Mucosa of descending colon (tissue), 3 donors: ENCODE measurements around the gene PABPN1L. TPM values are rescaled to one million over a fixed set of nuclear protein-coding genes. Genes with fewer than 3 reads are reported as not detected.
"Not testable (repeated sequence)": the region's sequence is repeated elsewhere in the genome, so short reads cannot be mapped to it uniquely, and the experiment has no call there.

Experiments used
- ATAC-seq: fragments of 200-7000 bp; cut with Tn5 transposase; one replicate; pipeline ENCODE4 v1.9.1; 2020; ENCODE audit warnings: mild to moderate bottlenecking, moderate library complexity
- DNase-seq, 3 donors: peaks; one replicate each; pipeline ENCODE4 v3.0.0-alpha.2; 2020
- H3K36me3 ChIP-seq: fragments of 200-600 bp; one replicate; pipeline ENCODE4 v1.8.0; 2021; ENCODE audit warnings: low read depth, mild to moderate bottlenecking
- H3K4me1 ChIP-seq: fragments of 200-600 bp; one replicate; pipeline ENCODE4 v1.8.0; 2021; ENCODE audit warnings: low read depth, mild to moderate bottlenecking
- H3K4me3 ChIP-seq: fragments of 200-600 bp; one replicate; pipeline ENCODE4 v1.8.0; 2021; ENCODE audit warnings: mild to moderate bottlenecking
- H3K9me3 ChIP-seq: fragments of 200-600 bp; one replicate; pipeline ENCODE4 v1.8.0; 2021; ENCODE audit warnings: mild to moderate bottlenecking
- intact Hi-C, 2 donors: fragments of 100-400 bp; cut with DNase I in 1 of 2; cut with micrococcal nuclease in 1 of 2; formaldehyde crosslinking; loops; one replicate each; pipeline versions ENCODE4 v1.11.0 to v1.11.1; 2022; cut with DNase I, micrococcal nuclease
- total RNA-seq, 3 donors: library from RNA; stranded (reverse); fragmentation: NEBNext Ultra II Directional in 2 of 3; extraction: Animal tissue kit (Norgen Biotek cat#: 25700) in 2 of 3; gene quantifications; one replicate each; pipeline versions ENCODE4 v1.2.1 to v1.2.4, GENCODE V29; 2021 to 2023
- TF ChIP-seq, protein P1 (sequence below): fragments of 200-600 bp; IDR thresholded peaks from one replicate; pipeline ENCODE4 v1.8.0; 2022; ENCODE audit warnings: antibody characterized with exemption, mild to moderate bottlenecking
- donor health status: DM: no; HTN: no; CAD: no; lungs with moderate emphysema.
- donor health status: DM: no; HTN: no; CAD: no.
- donor health status: DM: no; HTN: yes; CAD: no.

The PABPN1L gene
- total RNA-seq, 3 donors from 2014 or later = not detected

GRCh38 chr16:88825146-88825545, 41.3 kb downstream of the PABPN1L start:
- TF ChIP-seq, protein P1, sequence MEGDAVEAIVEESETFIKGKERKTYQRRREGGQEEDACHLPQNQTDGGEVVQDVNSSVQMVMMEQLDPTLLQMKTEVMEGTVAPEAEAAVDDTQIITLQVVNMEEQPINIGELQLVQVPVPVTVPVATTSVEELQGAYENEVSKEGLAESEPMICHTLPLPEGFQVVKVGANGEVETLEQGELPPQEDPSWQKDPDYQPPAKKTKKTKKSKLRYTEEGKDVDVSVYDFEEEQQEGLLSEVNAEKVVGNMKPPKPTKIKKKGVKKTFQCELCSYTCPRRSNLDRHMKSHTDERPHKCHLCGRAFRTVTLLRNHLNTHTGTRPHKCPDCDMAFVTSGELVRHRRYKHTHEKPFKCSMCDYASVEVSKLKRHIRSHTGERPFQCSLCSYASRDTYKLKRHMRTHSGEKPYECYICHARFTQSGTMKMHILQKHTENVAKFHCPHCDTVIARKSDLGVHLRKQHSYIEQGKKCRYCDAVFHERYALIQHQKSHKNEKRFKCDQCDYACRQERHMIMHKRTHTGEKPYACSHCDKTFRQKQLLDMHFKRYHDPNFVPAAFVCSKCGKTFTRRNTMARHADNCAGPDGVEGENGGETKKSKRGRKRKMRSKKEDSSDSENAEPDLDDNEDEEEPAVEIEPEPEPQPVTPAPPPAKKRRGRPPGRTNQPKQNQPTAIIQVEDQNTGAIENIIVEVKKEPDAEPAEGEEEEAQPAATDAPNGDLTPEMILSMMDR = no peak
- intact Hi-C loops = no loop called here
- no peaks in the 10 kb centered on the region for H3K9me3 ChIP-seq
- DNase-seq (no peak), ATAC-seq (no peak)
- H3K4me3 ChIP-seq = no peak overlapping the region
- no peaks in the 10 kb centered on the region for H3K36me3 ChIP-seq
- H3K4me1 ChIP-seq = peaks cover 10% of the 10 kb centered on the region

GRCh38 chr16:88824256-88825077, 42.0 kb downstream of the PABPN1L start:
- Histone ChIP-seq H3K9me3 (no peaks in the 10 kb centered on the region), H3K36me3 (no peaks in the 10 kb centered on the region), H3K4me1 (peaks cover 10% of the 10 kb centered on the region), H3K4me3 (no peak overlapping the region)
- intact Hi-C loops = no loop called here
- TF ChIP-seq, protein P1 = no peak
- ATAC-seq = no peak
- DNase-seq = no peak

DNA sequence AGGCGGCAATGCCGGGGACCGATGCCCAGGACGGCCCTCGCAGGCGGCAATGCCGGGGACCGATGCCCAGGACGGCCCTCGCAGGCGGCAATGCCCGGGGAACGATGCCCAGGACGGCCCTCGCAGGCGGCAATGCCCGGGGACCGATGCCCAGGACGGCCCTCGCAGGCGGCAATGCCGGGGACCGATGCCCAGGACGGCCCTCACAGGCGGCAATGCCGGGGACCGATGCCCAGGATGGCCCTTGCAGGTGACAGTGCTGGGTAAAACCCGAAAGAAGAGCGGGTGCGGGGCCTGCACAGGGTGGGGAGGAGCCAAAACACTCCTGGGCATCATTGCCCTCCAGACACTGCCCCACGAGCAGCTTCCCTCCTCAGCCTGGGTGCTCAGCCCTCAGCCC, 42.8 kb downstream of the PABPN1L start:
- H3K9me3 ChIP-seq, intact Hi-C loops, ATAC-seq, H3K36me3 ChIP-seq, H3K4me3 ChIP-seq, H3K4me1 ChIP-seq, DNase-seq: not testable (repeated sequence)

DNA sequence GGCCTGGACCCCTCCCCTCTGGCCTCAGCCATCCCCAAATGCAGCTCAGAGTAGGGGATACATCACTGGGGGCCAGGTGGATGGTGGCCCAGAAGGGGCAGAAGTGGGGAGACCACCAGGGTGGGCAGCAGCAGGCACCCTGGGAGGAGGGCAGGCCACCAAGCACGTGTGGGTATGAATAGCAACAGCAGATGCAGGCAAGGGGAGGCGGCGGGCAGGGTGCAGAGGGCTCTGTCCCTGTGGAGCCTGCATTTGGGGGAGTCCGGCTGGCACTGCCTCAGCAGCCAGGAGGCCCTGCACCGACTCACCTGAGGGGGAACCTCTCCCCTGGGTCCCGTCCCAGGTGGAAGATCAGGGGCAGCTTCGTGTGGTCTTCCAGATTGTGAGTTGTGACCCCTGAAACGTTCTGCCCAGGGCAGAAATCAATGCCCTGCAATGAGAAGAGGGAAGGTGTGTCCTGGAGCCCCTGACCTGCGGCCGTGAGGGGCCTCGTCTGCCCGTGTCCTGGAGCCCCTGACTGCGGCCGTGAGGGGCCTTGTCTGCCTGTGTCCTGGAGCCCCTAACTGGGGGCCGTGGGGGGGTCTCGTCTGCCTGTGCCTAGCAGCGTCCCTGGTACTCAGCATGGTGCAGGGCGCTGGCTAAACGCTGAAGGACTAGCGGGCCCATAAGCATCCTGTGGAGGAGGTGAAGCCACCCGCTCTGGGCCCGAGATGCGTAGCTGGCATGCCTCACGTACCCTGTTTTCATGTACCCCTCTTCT, 44.0 kb downstream of the PABPN1L start:
- Histone ChIP-seq H3K36me3 (no peaks in the 10 kb centered on the region), H3K4me1 (peaks cover 10% of the 10 kb centered on the region)

GRCh38 chr16:88821168-88821850, 45.2 kb downstream of the PABPN1L start:
- intact Hi-C loops = no loop called here
- TF ChIP-seq, protein P1 = no peak
- no peak overlapping the region for H3K4me3 ChIP-seq
- no peak for DNase-seq
- H3K36me3 ChIP-seq = no peaks in the 10 kb centered on the region
- ATAC-seq = no peak
- peaks cover 1% of the 10 kb centered on the region for H3K4me1 ChIP-seq
- no peaks in the 10 kb centered on the region for H3K9me3 ChIP-seq

More for the DNA sequence above, 44.0 kb downstream of the PABPN1L start:
- DNase-seq (no peak), ATAC-seq (no peak)
- intact Hi-C loops = no loop called here
- Histone ChIP-seq H3K4me3 (no peak overlapping the region), H3K9me3 (no peaks in the 10 kb centered on the region)
- TF ChIP-seq, protein P1 = no peak
